NCI-H748 (cell line): ENCODE results near the gene TTLL7.

Experiments used
- DNase-seq: peaks from one replicate; lab custom pipeline; 2025; ENCODE audit not compliant: unreplicated experiment; lab: John Stamatoyannopoulos, UW

The TTLL7 gene

DNA sequence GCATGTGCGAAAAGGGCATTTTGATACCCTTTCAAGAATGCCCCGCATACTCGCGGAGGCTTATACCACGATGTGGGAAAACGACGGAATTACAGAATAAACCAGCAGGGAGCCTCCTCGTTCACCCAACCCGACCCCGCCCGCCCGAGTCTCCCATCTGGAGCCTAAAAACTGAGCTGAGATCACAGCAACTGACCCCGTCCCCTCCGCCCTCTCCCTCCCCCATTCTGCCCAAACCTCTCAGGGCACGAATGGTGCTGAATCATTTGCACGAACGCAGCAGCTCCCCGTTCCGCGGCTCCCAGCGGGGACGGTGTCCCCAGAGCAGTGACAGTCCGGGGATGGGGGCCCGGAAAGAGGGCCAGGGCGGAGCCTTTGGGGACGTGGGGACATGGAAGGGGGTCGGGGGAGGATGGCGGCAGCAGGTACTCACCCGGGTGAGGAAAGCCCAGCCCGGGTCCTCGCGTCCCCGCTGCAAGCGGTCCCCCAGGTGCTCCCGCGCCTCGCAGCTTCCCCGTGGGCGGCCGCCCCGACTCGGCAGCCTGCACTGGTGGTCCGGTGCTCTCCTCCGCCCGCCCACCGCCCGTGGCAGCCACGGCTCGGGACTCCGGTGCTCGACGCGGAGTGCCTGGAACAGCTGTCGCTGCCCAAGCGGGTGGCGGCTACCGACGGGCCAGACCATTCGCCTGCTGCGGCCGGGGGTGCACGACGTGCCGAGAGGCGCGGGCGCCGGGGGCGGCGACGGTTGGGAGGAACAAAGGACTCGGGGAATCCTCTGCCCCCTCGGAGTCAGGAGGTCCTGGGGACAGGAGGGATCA lies at the start of gene TTLL7:
Gene TTLL7, minus strand, starts transcription at position 635 of the 818 bp plus-strand sequence. CDS start 46,921 bp downstream, outside the sequence.
- peak; percentile 94 for DNase-seq

DNA sequence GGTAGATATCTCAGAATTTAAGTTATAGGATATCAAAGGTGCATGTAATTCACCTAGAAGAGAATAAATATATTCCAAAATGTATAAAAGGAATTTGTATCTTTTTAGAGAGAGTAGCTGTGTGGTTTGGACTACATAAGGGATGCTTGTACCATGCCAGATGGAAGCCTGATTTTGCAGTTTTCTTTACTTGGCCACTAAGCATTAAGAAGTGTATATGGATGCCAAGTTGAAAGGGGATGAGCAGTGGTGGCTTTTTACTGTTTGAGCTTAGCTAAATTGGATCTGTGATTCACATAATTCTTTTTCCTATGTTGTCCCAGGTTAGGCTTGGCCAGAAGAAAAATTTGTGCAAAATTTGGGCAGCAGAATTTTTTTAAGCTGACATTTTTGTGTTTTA lies 43.5 kb upstream of the TTLL7 start:
- DNase-seq: no peak

GRCh38 chr1:84037758-84038611 lies 39.1 kb upstream of the TTLL7 start:
- DNase-seq: peak; percentile 8

DNA sequence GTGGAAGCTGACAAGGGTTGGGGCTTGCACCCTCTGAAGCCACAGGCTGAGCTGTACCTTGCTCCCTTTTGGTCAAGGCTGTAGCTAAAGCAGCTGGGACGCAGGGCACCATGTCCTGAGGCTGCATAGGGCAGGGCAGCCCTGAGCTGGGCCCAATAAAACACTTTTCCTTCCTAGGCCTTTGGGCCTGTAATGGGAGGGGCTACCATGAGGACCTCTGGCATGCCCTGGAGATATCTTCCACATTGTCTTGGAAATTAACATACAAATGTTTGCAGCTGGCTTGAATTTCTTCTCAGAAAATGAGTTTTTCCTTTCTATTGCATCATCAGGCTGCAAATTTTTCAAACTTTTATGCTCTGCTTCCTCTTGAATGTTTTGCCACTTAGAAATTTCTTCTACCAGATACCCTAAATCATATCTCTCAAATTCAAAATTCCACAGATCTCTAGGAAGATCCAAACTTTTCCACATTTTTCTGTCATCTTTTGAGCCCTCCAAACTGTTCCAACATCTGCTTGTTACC lies 32.9 kb upstream of the TTLL7 start:
- no peak for DNase-seq

DNA sequence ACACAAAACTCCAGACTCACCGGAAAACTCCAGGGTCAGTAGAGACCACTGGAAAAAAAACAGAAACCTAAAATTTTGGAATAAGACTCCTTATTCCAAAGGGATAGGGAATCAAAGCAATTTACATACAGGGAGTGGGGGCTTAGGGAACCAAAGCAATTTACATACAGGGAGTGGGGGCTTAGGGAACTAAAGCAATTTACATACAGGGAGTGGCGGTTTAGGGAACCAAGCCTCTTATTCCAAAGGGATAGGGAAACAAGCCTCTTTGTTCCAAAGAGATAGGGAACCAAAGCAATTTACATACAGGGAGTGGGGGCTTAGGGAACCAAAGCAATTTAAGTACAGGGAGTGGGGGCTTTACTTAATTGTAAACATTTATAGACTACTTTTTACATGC lies 28.4 kb upstream of the TTLL7 start:
- no peak for DNase-seq

GRCh38 chr1:84025966-84026365 lies 27.0 kb upstream of the TTLL7 start:
- DNase-seq: no peak

DNA sequence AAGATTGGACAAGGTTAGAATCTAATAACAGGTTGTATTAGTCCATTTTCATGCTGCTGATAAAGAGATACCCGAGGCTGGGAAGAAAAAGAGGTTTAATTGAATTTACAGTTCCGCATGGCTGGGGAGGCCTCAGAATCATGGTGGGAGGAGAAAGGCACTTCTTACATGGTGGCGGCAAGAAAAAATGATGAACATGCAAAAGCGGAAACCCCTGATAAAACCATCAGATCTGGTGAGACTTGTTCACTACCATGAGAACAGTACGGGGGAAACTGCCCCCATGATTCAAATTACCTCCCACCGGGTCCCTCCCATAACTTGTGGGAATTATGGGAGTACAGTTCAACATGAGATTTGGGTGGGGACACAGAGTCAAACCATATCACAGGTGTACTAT lies 22.9 kb upstream of the TTLL7 start:
- no peak for DNase-seq

- DNase-seq: peak; percentile 65
Measured at GRCh38 chr1:84020151-84020550, 21.2 kb upstream of the TTLL7 start.

DNA sequence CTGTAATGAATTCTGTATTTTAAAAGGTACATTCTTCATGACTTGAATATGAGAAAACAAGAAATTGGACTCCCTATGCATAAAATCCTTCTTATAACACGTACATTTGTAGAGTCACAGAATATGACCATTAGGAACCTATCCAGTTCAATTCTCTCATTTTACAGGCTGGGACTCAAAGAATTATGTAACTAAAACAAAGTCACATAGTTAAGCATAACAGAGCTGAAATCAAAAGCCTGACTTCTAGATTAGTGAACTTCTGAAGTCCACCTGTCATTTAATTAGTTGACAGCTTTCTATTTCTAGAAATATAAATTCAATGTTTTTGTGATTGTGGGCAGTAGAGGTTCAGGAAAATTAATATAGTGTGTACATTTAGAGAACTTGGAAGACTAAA lies 20.3 kb upstream of the TTLL7 start:
- DNase-seq: no peak

GRCh38 chr1:84013708-84014107 lies 14.8 kb upstream of the TTLL7 start:
- no peak for DNase-seq

DNA sequence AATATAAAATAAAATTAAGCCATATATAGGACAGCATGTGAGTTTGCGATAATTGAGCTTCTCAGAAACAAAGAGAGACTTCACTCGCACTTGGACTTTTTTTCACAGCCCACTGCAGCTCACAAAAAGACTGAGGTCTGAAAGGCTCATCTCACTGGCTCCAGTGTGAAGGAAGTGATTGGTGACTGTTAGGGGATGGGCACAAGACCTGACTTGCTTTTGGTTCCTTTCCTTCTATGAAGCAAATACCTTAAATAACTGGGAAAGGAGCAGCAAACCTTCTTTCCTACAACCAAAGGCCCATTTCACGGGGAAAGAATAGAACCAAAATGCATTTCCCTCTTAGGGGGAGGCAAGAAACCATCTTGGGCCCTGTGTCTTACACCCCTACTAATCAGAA lies 13.1 kb upstream of the TTLL7 start:
- no peak for DNase-seq

DNA sequence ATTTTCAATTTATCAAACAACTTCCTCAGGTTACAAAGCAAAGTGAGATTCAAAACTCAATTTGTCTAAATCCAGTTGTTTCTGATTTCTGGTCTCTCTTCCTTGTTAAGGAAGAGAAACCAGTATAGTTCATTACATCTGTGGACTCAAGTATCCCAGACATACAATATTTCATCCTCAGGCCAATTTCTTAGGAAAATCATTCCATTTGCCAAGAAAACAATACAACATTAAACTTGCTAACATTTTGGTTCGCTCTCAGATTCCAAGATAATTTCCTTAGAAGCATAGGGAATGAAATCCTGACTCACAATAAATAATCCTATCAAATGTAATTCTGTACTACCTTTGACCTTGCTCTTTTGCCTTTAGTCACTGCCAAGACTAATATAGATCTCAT lies 11.2 kb upstream of the TTLL7 start:
- no peak for DNase-seq

- no peak for DNase-seq
Measured at GRCh38 chr1:84008631-84009030, 9.7 kb upstream of the TTLL7 start.

GRCh38 chr1:84006591-84006990 lies 7.7 kb upstream of the TTLL7 start:
- no peak for DNase-seq

GRCh38 chr1:84001501-84001900 lies 2.6 kb upstream of the TTLL7 start:
- no peak for DNase-seq

DNA sequence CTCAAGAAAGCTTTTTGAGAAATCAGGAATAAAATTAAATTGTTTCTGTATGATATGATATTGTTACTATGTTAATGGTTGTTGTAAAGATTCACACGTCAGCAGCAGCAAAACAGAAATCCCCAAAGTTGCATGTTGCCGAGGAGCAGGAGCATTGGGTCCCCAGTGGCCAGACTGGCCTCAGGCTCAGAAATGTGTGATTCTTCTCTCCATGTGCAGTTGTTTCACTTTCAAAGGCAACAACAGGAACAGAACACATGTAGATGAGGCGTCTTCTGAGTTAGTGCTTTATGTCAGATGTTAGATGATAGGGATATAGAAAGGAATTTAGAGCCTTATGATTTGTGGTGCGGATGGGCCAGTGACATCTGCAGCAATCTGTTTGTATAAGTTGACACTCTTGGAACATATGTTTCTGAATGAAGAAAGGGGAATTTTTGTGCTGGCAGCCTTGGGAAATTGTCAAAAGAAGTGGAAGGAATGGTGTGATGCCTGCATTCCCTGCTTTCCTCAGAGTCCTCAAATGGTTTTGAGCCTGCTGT lies 2.1 kb upstream of the TTLL7 start:
- DNase-seq: no peak

GRCh38 chr1:84000196-84000885 lies 1.4 kb upstream of the TTLL7 start:
- DNase-seq: no peak

DNA sequence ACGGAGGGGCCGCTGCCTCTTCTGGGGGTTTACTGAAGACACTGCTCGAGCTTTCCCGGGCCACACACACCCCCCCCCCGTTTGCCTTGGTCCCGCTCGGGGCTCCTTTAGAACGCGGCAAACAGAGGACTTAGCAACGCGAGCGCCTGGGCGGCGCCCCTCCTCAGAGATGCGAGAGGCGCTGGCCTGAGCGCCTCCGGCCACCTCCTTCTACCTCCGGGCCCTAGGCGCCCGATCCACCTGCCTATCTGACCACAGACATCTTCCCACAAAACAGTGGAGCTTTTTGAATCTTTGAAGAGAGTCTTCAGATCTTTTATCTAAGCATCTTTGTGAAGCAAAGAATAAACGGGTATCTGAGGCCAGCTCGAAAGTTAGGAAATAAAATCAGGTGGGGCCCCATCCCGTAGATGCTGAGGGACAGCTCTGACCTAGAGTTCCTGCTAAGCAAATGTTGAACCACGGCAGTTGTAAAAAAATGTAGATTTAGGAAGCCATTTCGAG lies 436 bp upstream of the TTLL7 start:
- peak; percentile 94 for DNase-seq

DNA sequence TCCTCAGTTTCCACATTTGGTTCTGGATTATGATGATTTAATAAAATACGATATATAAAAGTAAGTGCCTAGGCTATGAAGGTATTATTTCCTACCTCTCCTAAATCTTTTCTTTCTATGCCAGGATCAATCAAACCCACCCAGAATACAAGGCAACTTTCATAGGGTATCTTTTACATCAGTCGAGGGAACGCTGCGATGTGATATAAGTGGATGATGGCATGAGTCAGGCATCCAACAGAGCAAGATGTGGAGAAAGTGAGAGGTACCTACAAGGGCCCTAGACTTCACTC lies 781 bp downstream of the TTLL7 start:
- peak; percentile 55 for DNase-seq

- no peak for DNase-seq
Measured at GRCh38 chr1:83997631-83998030, 1.3 kb downstream of the TTLL7 start.

- DNase-seq: no peak
Measured at GRCh38 chr1:83996621-83997020, 2.3 kb downstream of the TTLL7 start.
